Measurements from ENCODE around the gene PTPN7.
"Not testable (repeated sequence)": the region's sequence is repeated elsewhere in the genome, so short reads cannot be mapped to it uniquely, and the experiment has no call there.

PTPN7 gene

DNA sequence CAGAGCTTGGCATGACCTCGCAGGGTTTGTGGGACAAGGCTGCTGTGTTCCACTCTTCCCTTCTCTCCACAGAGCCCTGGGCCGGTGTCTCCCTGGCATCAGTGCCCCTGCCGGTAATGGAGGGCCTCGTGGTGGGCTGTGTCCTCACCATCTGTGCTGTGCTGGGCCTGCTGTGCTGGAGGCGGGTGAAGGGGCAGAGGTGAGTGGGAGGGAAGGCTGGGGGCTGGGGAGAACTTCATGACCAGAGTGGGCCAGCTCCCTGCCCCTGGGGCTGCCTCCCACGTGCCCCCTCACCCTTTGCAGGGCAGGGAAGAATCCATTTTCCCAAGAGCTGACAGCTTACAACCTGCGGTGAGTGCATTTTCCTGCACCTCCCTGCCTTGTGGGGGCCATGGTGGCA lies 21.2 kb upstream of the PTPN7 start:
- DNase-seq: no peak
- Histone ChIP-seq H3K9me3 (ENCODE audit: severe bottlenecking) (no peaks in the 10 kb centered on the region), H3K27me3 (ENCODE audit: insufficient read depth, low read depth, severe bottlenecking) (no peaks in the 10 kb centered on the region), H3K36me3 (no peaks in the 10 kb centered on the region), H3K27ac (no peak overlapping the region), H3K4me3 (ENCODE audit: low read depth, low read length) (no peak overlapping the region)
- TF ChIP-seq, protein P1, sequence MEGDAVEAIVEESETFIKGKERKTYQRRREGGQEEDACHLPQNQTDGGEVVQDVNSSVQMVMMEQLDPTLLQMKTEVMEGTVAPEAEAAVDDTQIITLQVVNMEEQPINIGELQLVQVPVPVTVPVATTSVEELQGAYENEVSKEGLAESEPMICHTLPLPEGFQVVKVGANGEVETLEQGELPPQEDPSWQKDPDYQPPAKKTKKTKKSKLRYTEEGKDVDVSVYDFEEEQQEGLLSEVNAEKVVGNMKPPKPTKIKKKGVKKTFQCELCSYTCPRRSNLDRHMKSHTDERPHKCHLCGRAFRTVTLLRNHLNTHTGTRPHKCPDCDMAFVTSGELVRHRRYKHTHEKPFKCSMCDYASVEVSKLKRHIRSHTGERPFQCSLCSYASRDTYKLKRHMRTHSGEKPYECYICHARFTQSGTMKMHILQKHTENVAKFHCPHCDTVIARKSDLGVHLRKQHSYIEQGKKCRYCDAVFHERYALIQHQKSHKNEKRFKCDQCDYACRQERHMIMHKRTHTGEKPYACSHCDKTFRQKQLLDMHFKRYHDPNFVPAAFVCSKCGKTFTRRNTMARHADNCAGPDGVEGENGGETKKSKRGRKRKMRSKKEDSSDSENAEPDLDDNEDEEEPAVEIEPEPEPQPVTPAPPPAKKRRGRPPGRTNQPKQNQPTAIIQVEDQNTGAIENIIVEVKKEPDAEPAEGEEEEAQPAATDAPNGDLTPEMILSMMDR (IDR thresholded peaks at IDR 0.05; ENCODE audit: low read depth, low read length): no peak

GRCh38 chr1:202180751-202181139 lies 20.3 kb upstream of the PTPN7 start:
- H3K4me3 ChIP-seq (ENCODE audit: low read depth, low read length); H3K27me3 ChIP-seq (ENCODE audit: insufficient read depth, low read depth, severe bottlenecking); DNase-seq; H3K36me3 ChIP-seq; H3K9me3 ChIP-seq (ENCODE audit: severe bottlenecking); H3K27ac ChIP-seq: not testable (repeated sequence)

GRCh38 chr1:202179828-202180750 lies 19.7 kb upstream of the PTPN7 start:
- H3K9me3 ChIP-seq (ENCODE audit: severe bottlenecking): no peaks in the 10 kb centered on the region
- no peak overlapping the region for H3K27ac ChIP-seq
- no peak for DNase-seq
- no peaks in the 10 kb centered on the region for H3K27me3 ChIP-seq (ENCODE audit: insufficient read depth, low read depth, severe bottlenecking)
- no peaks in the 10 kb centered on the region for H3K36me3 ChIP-seq
- H3K4me3 ChIP-seq (ENCODE audit: low read depth, low read length): no peak overlapping the region
- TF ChIP-seq, protein P1 (IDR thresholded peaks at IDR 0.05; ENCODE audit: low read depth, low read length): no peak

GRCh38 chr1:202176949-202177927 lies 16.8 kb upstream of the PTPN7 start:
- H3K9me3 ChIP-seq (ENCODE audit: severe bottlenecking): no peaks in the 10 kb centered on the region
- no peaks in the 10 kb centered on the region for H3K27me3 ChIP-seq (ENCODE audit: insufficient read depth, low read depth, severe bottlenecking)
- H3K27ac ChIP-seq: no peak overlapping the region
- no peak overlapping the region for H3K4me3 ChIP-seq (ENCODE audit: low read depth, low read length)
- TF ChIP-seq, protein P1 (IDR thresholded peaks at IDR 0.05; ENCODE audit: low read depth, low read length): peak; percentile 51
- no peaks in the 10 kb centered on the region for H3K36me3 ChIP-seq
- DNase-seq: no peak

DNA sequence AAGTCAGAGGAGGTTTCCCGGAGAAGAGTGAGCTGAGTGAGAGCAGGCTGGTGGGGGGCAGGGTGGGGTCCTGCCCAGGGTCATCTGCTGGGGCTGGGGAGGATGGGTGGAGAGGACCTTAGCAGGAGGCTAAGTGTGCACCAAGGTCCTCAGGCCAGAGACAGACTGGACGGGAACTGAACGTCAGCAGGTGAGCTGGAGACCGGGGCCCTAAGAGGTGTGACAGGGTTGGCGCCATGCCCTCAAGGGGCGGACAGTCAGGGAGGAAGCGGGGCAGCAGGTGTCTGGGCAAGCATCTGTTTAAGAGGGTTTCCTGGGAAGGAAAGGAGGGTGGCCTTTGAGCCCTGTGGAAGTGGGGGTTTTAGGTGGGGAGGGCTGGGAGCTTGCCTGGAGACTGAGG lies 13.6 kb upstream of the PTPN7 start:
- Histone ChIP-seq H3K27me3 (ENCODE audit: insufficient read depth, low read depth, severe bottlenecking) (no peaks in the 10 kb centered on the region), H3K4me3 (ENCODE audit: low read depth, low read length) (no peak overlapping the region), H3K9me3 (ENCODE audit: severe bottlenecking) (no peaks in the 10 kb centered on the region), H3K27ac (no peak overlapping the region), H3K36me3 (no peaks in the 10 kb centered on the region)
- TF ChIP-seq, protein P1 (IDR thresholded peaks at IDR 0.05; ENCODE audit: low read depth, low read length): no peak
- peak; percentile 31 for DNase-seq

GRCh38 chr1:202172015-202172355 lies 11.6 kb upstream of the PTPN7 start:
- no peak overlapping the region for H3K4me3 ChIP-seq (ENCODE audit: low read depth, low read length)
- H3K27me3 ChIP-seq (ENCODE audit: insufficient read depth, low read depth, severe bottlenecking): no peaks in the 10 kb centered on the region
- H3K9me3 ChIP-seq (ENCODE audit: severe bottlenecking): no peaks in the 10 kb centered on the region
- H3K27ac ChIP-seq: no peak overlapping the region
- DNase-seq: no peak
- H3K36me3 ChIP-seq: no peaks in the 10 kb centered on the region
- TF ChIP-seq, protein P1 (IDR thresholded peaks at IDR 0.05; ENCODE audit: low read depth, low read length): 0 out of 2 replicates have a peak, but pooled peaks have one; percentile 1

Measured in WERI-Rb-1 (cell line).